Esophagus muscularis mucosa (tissue), 4 donors: ENCODE measurements around the gene TNFRSF14. TPM values are rescaled to one million over a fixed set of nuclear protein-coding genes. Genes with fewer than 3 reads are reported as not detected.

Source experiments
- DNase-seq: peaks from one replicate; pipeline ENCODE4 v3.0.0-alpha.2; 2017; ENCODE audit errors: extremely low spot score
- H3K27ac ChIP-seq, 4 donors: fragments of 200-600 bp; sonication (generic); replicated peaks in 1 of 4; 1 replicate in 3 of 4; 2 replicates in 1 of 4; pipeline ENCODE4 v1.5.1; 2016 to 2019; ENCODE audit warnings: mild to moderate bottlenecking in 1 of 4
- H3K27me3 ChIP-seq, 4 donors: fragments of 200-600 bp; sonication (generic); one replicate each; pipeline versions ENCODE4 v1.5.1 to v1.6.0; 2016 to 2019
- H3K36me3 ChIP-seq, 4 donors: fragments of 200-600 bp; sonication (generic); one replicate each; pipeline ENCODE4 v1.5.1; 2016 to 2019
- H3K4me1 ChIP-seq, 4 donors: fragments of 200-600 bp; sonication (generic); one replicate each; pipeline ENCODE4 v1.5.1; 2016 to 2019
- H3K4me3 ChIP-seq, 4 donors: fragments of 200-600 bp; sonication (generic); 1 replicate in 2 of 4; 2 replicates in 2 of 4; pipeline ENCODE4 v1.5.1; 2016 to 2019; ENCODE audit warnings: mild to moderate bottlenecking in 4 of 4, moderate library complexity in 1 of 4
- H3K9me3 ChIP-seq, 4 donors: fragments of 200-600 bp; sonication (generic); 1 replicate in 3 of 4; 2 replicates in 1 of 4; pipeline ENCODE4 v1.5.1; 2016 to 2019
- EP300 ChIP-seq: sonication (generic); formaldehyde crosslinking; IDR thresholded peaks from one replicate; pipeline ENCODE4 v1.6.1; 2017; ENCODE audit warnings: antibody characterized with exemption
- POLR2A ChIP-seq: fragments of 450-650 bp; IDR thresholded peaks from one replicate; pipeline ENCODE4 v1.6.1; 2017; ENCODE audit warnings: antibody characterized with exemption, moderate library complexity, mild to moderate bottlenecking, low read depth
- POLR2AphosphoS5 ChIP-seq, 2 donors: sonication (generic); formaldehyde crosslinking; IDR thresholded peaks; one replicate each; pipeline ENCODE4 v1.6.1; 2017; ENCODE audit warnings: antibody characterized with exemption in 2 of 2
- WGBS: methylation state at CpG from one replicate; pipeline ENCODE4 v1.1.5; 2018; 5-methylcytosine and 5-hydroxymethylcytosine counted together
- intact Hi-C: fragments of 100-400 bp; cut with DNase I; formaldehyde crosslinking; loops from one replicate; pipeline ENCODE4 v1.15.1; 2023
- total RNA-seq, 4 donors: library from RNA; depleted of rRNA; stranded (reverse); fragments of >200 nt; gene quantifications; one replicate each; pipeline versions ENCODE4 v1.1.0 to v1.2.1, GENCODE V29; 2016
- TF ChIP-seq, protein P1 (sequence below), 3 experiments: fragments of 200-600 bp in 2 of 3; fragments of 450-650 bp in 1 of 3; sonication (generic) in 2 of 3; IDR thresholded peaks; one replicate each; pipeline ENCODE4 v1.5.1; 2017 to 2019; ENCODE audit warnings: antibody characterized with exemption in 3 of 3, mild to moderate bottlenecking in 2 of 3, moderate library complexity in 1 of 3

Gene TNFRSF14
- total RNA-seq, 4 donors from 2014 or later: 26.2 to 49.2 (median 42.5) TPM

DNA sequence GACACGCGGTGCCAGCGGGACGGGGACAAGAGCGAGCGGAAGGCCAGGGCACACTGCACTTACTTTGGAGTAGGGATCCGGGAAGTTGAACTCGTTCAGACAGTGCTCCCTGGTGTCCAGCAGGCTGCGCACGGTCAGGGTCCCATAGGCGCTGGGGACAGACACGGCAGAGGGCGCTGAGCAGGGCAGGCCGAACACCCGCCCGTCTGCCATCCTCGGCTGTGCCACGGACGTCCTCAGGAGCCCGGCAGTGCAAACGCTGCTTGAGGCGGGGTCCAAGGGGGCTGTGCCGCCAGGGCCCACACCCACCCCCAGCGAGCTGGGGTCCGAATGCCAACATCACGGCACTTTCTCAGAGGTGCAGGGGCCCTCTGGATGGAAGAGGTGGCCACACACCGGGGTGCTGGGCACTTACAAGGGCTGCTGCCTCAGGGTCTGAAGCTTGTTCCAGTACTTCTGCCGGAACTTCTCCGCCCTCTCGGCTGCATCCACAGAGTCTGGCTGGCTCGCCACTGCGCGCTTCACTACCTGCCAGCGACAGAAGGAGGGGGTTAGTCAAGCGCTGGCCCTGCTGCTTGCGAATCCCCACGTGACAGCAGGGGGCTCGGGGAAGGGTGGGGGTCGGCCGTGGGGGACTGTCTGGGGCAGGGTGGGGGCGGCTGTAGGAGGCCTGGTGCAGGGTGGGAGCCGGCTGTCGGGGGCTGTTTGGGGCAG is 42.1 kb upstream of the TNFRSF14 start:
- 94% methylated on average over 21 of the region's 43 CpGs for WGBS
- H3K36me3 ChIP-seq: peaks cover 96 to 100% (median 100%) of the 10 kb centered on the region in 4 donors

DNA sequence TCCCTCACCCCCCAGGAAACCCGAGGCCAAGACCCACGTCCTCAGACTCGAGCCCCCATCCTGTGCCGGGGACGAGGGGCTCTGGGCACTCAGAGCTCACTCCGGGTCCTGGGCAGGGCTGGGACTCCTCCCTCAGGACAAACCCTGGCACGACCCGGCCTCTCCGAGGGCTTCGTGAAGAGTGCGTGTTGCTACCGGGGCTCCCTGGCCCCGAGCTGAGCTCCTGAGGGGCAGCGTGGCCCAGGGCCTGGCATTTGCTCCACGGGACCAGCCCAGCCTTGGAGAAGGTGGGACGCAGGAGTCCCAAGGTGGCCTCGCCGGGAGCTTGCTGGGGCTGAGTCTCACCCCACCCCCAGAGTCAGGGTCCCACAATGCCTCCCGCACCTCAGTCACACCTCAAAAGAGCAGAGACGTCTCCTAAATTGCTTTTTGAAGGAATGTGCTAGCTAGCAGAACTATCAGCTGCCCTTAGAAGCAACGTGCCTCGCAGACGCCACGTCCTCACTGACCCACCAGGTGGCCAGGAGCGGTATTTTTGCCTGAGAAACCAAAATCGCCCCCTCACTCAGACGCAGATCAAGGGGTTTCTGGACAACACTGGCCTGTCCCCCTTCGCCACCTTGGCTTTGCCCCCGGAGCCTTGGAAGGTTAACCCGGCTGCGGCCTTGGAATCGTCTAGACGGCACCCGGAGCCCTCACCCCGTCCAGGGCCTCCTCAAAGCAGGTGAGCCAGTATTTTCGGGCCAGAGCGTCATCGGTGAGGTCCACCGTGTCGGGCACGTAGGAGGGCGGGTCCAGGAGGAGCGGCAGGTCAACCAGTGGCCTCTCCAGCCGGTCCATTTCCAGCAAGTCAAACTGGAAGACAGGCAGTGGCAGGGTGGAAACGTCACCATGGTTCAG is 41.1 kb upstream of the TNFRSF14 start:
- H3K9me3 ChIP-seq: no peaks in the 10 kb centered on the region
- no peak overlapping the region for H3K27ac ChIP-seq
- TF ChIP-seq POLR2AphosphoS5 (IDR thresholded peaks at IDR 0.05): no peak
- no peak for TF ChIP-seq POLR2A
- TF ChIP-seq EP300: no peak
- TF ChIP-seq, protein P1, sequence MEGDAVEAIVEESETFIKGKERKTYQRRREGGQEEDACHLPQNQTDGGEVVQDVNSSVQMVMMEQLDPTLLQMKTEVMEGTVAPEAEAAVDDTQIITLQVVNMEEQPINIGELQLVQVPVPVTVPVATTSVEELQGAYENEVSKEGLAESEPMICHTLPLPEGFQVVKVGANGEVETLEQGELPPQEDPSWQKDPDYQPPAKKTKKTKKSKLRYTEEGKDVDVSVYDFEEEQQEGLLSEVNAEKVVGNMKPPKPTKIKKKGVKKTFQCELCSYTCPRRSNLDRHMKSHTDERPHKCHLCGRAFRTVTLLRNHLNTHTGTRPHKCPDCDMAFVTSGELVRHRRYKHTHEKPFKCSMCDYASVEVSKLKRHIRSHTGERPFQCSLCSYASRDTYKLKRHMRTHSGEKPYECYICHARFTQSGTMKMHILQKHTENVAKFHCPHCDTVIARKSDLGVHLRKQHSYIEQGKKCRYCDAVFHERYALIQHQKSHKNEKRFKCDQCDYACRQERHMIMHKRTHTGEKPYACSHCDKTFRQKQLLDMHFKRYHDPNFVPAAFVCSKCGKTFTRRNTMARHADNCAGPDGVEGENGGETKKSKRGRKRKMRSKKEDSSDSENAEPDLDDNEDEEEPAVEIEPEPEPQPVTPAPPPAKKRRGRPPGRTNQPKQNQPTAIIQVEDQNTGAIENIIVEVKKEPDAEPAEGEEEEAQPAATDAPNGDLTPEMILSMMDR (IDR thresholded peaks at IDR 0.05): no peak
- peaks cover 97 to 100% (median 100%) of the 10 kb centered on the region in 4 donors for H3K36me3 ChIP-seq
- WGBS: 92% methylated on average over 28 of the region's 45 CpGs
- no peaks in the 10 kb centered on the region for H3K27me3 ChIP-seq
- intact Hi-C loops: no loop called here
- DNase-seq: no peak
- H3K4me1 ChIP-seq: no peaks in the 10 kb centered on the region
- no peak overlapping the region for H3K4me3 ChIP-seq

More for the DNA sequence above, 42.1 kb upstream of the TNFRSF14 start:
- no peaks in the 10 kb centered on the region for H3K9me3 ChIP-seq
- intact Hi-C loops: no loop called here
- H3K27me3 ChIP-seq: no peaks in the 10 kb centered on the region
- H3K27ac ChIP-seq: no peak overlapping the region
- no peaks in the 10 kb centered on the region for H3K4me1 ChIP-seq
- TF ChIP-seq EP300 (no peak), POLR2A (no peak), POLR2AphosphoS5 (IDR thresholded peaks at IDR 0.05) (no peak)
- TF ChIP-seq, protein P1 (IDR thresholded peaks at IDR 0.05): no peak
- H3K4me3 ChIP-seq: no peak overlapping the region
- no peak for DNase-seq

DNA sequence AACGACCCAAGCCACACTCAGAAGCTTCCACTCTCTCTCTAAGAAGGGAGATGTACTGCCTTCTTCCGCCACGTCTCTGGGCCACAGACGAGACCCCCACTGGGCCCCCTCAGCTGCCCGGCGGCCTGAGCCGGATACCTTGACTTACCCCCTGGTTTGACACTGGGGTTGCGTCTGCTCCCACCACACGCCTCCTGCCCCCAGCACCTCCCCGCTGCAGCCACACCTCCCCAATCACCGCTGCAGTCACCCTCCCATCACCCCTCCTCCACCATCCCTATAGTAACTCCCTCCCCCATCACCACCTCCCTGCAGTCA is 40.4 kb upstream of the TNFRSF14 start:
- no peak for DNase-seq
- H3K4me3 ChIP-seq: no peak overlapping the region
- intact Hi-C loops: no loop called here
- H3K27ac ChIP-seq: no peak overlapping the region
- H3K4me1 ChIP-seq: no peaks in the 10 kb centered on the region
- H3K27me3 ChIP-seq: no peaks in the 10 kb centered on the region
- TF ChIP-seq EP300: no peak
- TF ChIP-seq POLR2AphosphoS5 (IDR thresholded peaks at IDR 0.05): no peak
- no peak for TF ChIP-seq POLR2A
- TF ChIP-seq, protein P1 (IDR thresholded peaks at IDR 0.05): no peak
- 91% methylated on average over 11 of the region's 11 CpGs for WGBS
- H3K9me3 ChIP-seq: no peaks in the 10 kb centered on the region
- H3K36me3 ChIP-seq: peaks cover 97 to 100% (median 100%) of the 10 kb centered on the region in 4 donors

DNA sequence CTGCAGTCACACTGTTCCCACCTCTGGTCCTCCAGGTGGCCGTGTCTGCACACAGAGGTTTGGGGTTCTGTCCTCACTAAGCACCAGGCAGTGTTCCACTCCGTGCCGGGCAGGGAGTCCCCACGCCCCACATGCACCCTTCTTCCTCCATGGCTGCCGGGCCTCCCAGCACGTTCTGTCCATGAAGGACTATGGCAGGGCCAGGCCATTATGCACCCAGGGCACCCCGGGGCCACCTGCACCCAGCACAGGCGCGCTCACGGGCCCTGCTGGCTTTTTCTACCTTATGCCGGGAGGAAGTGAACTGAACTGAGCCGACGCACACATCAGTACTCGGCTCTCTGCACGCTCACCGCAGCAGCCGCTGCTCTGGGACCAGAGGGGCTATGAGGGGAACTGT is 40.0 kb upstream of the TNFRSF14 start:
- DNase-seq: no peak
- no peak overlapping the region for H3K4me3 ChIP-seq
- no peaks in the 10 kb centered on the region for H3K27me3 ChIP-seq
- no peaks in the 10 kb centered on the region for H3K4me1 ChIP-seq
- peaks cover 97 to 100% (median 100%) of the 10 kb centered on the region in 4 donors for H3K36me3 ChIP-seq
- no peak overlapping the region for H3K27ac ChIP-seq
- intact Hi-C loops: no loop called here
- WGBS: 94% methylated on average over 17 of the region's 17 CpGs
- no peaks in the 10 kb centered on the region for H3K9me3 ChIP-seq
- no peak for TF ChIP-seq EP300
- TF ChIP-seq POLR2A: no peak

DNA sequence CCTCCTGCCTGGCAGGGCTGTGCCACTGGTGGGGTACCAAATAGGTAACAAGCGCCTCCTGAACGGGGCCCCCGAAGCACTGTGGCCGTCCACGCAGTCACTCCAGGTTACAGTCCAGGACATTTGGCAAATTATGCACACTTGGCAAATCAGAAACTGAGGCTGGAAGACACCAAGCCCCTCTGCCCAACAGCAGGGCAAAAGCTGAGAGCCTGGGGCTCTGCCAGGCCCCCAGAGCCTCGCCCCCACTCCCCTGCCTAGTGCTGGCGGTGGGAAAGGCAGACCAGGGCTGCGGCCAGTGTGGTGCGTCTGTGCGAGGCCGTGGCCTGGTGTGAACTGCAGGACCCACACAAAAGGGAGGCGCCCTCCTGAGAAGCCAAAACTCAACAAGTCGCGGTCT is 39.2 kb upstream of the TNFRSF14 start:
- H3K36me3 ChIP-seq: peaks cover 94 to 98% (median 98%) of the 10 kb centered on the region in 4 donors
- H3K4me3 ChIP-seq: no peak overlapping the region
- DNase-seq: no peak
- intact Hi-C loops: no loop called here
- TF ChIP-seq POLR2A (no peak), EP300 (no peak), POLR2AphosphoS5 (IDR thresholded peaks at IDR 0.05) (no peak)
- TF ChIP-seq, protein P1 (IDR thresholded peaks at IDR 0.05): no peak
- H3K27me3 ChIP-seq: no peaks in the 10 kb centered on the region
- H3K27ac ChIP-seq: no peak overlapping the region
- no peaks in the 10 kb centered on the region for H3K9me3 ChIP-seq
- WGBS: 92% methylated on average over 12 of the region's 14 CpGs
- no peaks in the 10 kb centered on the region for H3K4me1 ChIP-seq
